HEK293 (cell line): ENCODE results near the gene PRTFDC1.
A peak's percentile ranks its signal among the peaks of the same experiment; 100 is the strongest.

ENCODE experiments used
- CTCF ChIA-PET: fragments of 350-600 bp; formaldehyde crosslinking; extraction: SDS; loops from one replicate; lab custom pipeline; 2021; ENCODE audit warnings: antibody characterized with exemption; lab: Yijun Ruan, JAX
- POLR2A ChIA-PET: fragments of 300-600 bp; formaldehyde crosslinking; extraction: SDS; loops from one replicate; lab custom pipeline; 2020; ENCODE audit warnings: antibody characterized with exemption, inconsistent platforms; lab: Yijun Ruan, JAX
- H3K27ac ChIP-seq: fragments of 200-500 bp; sonication (Bioruptor generic); 2 replicates; pipeline ENCODE4 v1.5.1; 2014; ENCODE audit warnings: low read depth, low read length, control low read depth, inconsistent platforms; ENCODE audit errors: extremely low read depth
- H3K36me3 ChIP-seq, 2 experiments: fragments of 200-500 bp in 1 of 2; sonication (Bioruptor generic) in 1 of 2; 1 replicate in 1 of 2; 2 replicates in 1 of 2; pipeline ENCODE4 v1.5.1; 2014 to 2017; ENCODE audit warnings: inconsistent platforms in 2 of 2, low read length in 2 of 2; ENCODE audit not compliant: control insufficient read depth in 2 of 2, insufficient read depth in 1 of 2
- H3K4me1 ChIP-seq: fragments of 200-500 bp; sonication (Bioruptor generic); 2 replicates; pipeline ENCODE4 v1.5.1; 2014; ENCODE audit warnings: mild to moderate bottlenecking, low read length, inconsistent platforms; ENCODE audit not compliant: control insufficient read depth, insufficient read depth
- H3K4me3 ChIP-seq: 2 replicates; pipeline ENCODE4 v1.5.1; 2011; ENCODE audit warnings: low read depth, mild to moderate bottlenecking, control low read depth, low read length, moderate library complexity
- H3K9me3 ChIP-seq: fragments of 200-500 bp; sonication (Bioruptor generic); 2 replicates; pipeline ENCODE4 v1.5.1; 2014; ENCODE audit warnings: low read depth, low read length, inconsistent platforms; ENCODE audit not compliant: control insufficient read depth, insufficient read depth
- EGR2 ChIP-seq: fragments of 450-650 bp; formaldehyde crosslinking; IDR thresholded peaks from 2 replicates; pipeline ENCODE4 v1.5.1; 2016; ENCODE audit warnings: low read depth, missing biosample characterization, missing genetic modification characterization
- FEZF1 ChIP-seq: fragments of 450-650 bp; formaldehyde crosslinking; IDR thresholded peaks from 2 replicates; pipeline ENCODE4 v1.5.1; 2016; ENCODE audit warnings: missing biosample characterization, missing genetic modification characterization
- HOXD13 ChIP-seq: sonication (generic); formaldehyde crosslinking; IDR thresholded peaks from 2 replicates; pipeline ENCODE4 v1.8.0; 2022; ENCODE audit warnings: missing genetic modification reagents, borderline replicate concordance
- KLF10 ChIP-seq: fragments of 450-650 bp; IDR thresholded peaks from 2 replicates; pipeline ENCODE4 v1.5.1; 2018; ENCODE audit warnings: missing biosample characterization, mild to moderate bottlenecking, missing genetic modification characterization
- KLF17 ChIP-seq: fragments of 450-650 bp; formaldehyde crosslinking; IDR thresholded peaks from 2 replicates; pipeline ENCODE4 v1.5.1; 2016; ENCODE audit warnings: missing biosample characterization, missing genetic modification characterization
- KLF8 ChIP-seq: fragments of 450-650 bp; formaldehyde crosslinking; IDR thresholded peaks from 2 replicates; pipeline ENCODE4 v1.5.1; 2016; ENCODE audit warnings: missing biosample characterization, missing genetic modification characterization
- OSR2 ChIP-seq: fragments of 450-650 bp; formaldehyde crosslinking; IDR thresholded peaks from 2 replicates; pipeline ENCODE4 v1.5.1; 2016; ENCODE audit warnings: missing biosample characterization, missing genetic modification characterization
- PRDM2 ChIP-seq: fragments of 450-650 bp; formaldehyde crosslinking; IDR thresholded peaks from 2 replicates; pipeline ENCODE4 v1.5.1; 2016; ENCODE audit warnings: missing biosample characterization, missing genetic modification characterization, borderline replicate concordance
- SCRT2 ChIP-seq: fragments of 450-650 bp; formaldehyde crosslinking; IDR thresholded peaks from 2 replicates; pipeline ENCODE4 v1.5.1; 2016; ENCODE audit warnings: missing biosample characterization, missing genetic modification characterization
- SP7 ChIP-seq: fragments of 450-650 bp; formaldehyde crosslinking; IDR thresholded peaks from 2 replicates; pipeline ENCODE4 v1.5.1; 2016; ENCODE audit warnings: missing biosample characterization, missing genetic modification characterization
- WT1 ChIP-seq: fragments of 450-650 bp; formaldehyde crosslinking; IDR thresholded peaks from 2 replicates; pipeline ENCODE4 v1.5.1; 2016; ENCODE audit warnings: missing biosample characterization, missing genetic modification characterization
- YY1 ChIP-seq: fragments of 450-650 bp; formaldehyde crosslinking; IDR thresholded peaks from 2 replicates; pipeline ENCODE4 v1.5.1; 2018; ENCODE audit warnings: missing biosample characterization, missing genetic modification characterization
- ZEB2 ChIP-seq: fragments of 450-650 bp; formaldehyde crosslinking; IDR thresholded peaks from 2 replicates; pipeline ENCODE4 v1.5.1; 2016; ENCODE audit warnings: missing biosample characterization, missing genetic modification characterization
- ZFP41 ChIP-seq: fragments of 450-650 bp; formaldehyde crosslinking; IDR thresholded peaks from 2 replicates; pipeline ENCODE4 v1.5.1; 2016; ENCODE audit warnings: missing biosample characterization, missing genetic modification characterization, borderline replicate concordance
- ZFP69B ChIP-seq: fragments of 450-650 bp; formaldehyde crosslinking; IDR thresholded peaks from 2 replicates; pipeline ENCODE4 v1.5.1; 2016; ENCODE audit warnings: missing biosample characterization, missing genetic modification characterization
- ZNF138 ChIP-seq: fragments of 450-650 bp; formaldehyde crosslinking; IDR thresholded peaks from 2 replicates; pipeline ENCODE4 v1.5.1; 2016; ENCODE audit warnings: missing biosample characterization, missing genetic modification characterization, borderline replicate concordance
- ZNF184 ChIP-seq: fragments of 450-650 bp; IDR thresholded peaks from 2 replicates; pipeline ENCODE4 v1.5.1; 2018; ENCODE audit warnings: missing biosample characterization, mild to moderate bottlenecking, missing genetic modification characterization
- ZNF211 ChIP-seq: fragments of 450-650 bp; formaldehyde crosslinking; IDR thresholded peaks from 2 replicates; pipeline ENCODE4 v1.5.1; 2016; ENCODE audit warnings: low read depth, missing biosample characterization, missing genetic modification characterization
- ZNF214 ChIP-seq: fragments of 450-650 bp; formaldehyde crosslinking; IDR thresholded peaks from 2 replicates; pipeline ENCODE4 v1.5.1; 2017; ENCODE audit warnings: missing biosample characterization, mild to moderate bottlenecking, missing genetic modification characterization, borderline replicate concordance
- ZNF223 ChIP-seq: fragments of 450-650 bp; formaldehyde crosslinking; IDR thresholded peaks from 2 replicates; pipeline ENCODE4 v1.5.1; 2016; ENCODE audit warnings: missing biosample characterization, missing genetic modification characterization
- ZNF37A ChIP-seq: fragments of 450-650 bp; IDR thresholded peaks from 2 replicates; pipeline ENCODE4 v1.5.1; 2018; ENCODE audit warnings: missing biosample characterization, missing genetic modification characterization
- ZNF394 ChIP-seq: fragments of 450-650 bp; formaldehyde crosslinking; IDR thresholded peaks from 2 replicates; pipeline ENCODE4 v1.5.1; 2016; ENCODE audit warnings: missing biosample characterization, missing genetic modification characterization, mild to moderate bottlenecking, moderate library complexity, borderline replicate concordance
- ZNF416 ChIP-seq: fragments of 450-650 bp; formaldehyde crosslinking; IDR thresholded peaks from 2 replicates; pipeline ENCODE4 v1.5.1; 2016; ENCODE audit warnings: missing biosample characterization, missing genetic modification characterization
- ZNF530 ChIP-seq: fragments of 450-650 bp; formaldehyde crosslinking; IDR thresholded peaks from 2 replicates; pipeline ENCODE4 v1.5.1; 2016; ENCODE audit warnings: low read depth, missing biosample characterization, missing genetic modification characterization
- ZNF549 ChIP-seq: fragments of 450-650 bp; IDR thresholded peaks from 2 replicates; pipeline ENCODE4 v1.5.1; 2018; ENCODE audit warnings: missing biosample characterization, missing genetic modification characterization, mild to moderate bottlenecking, inconsistent platforms, moderate library complexity
- ZNF600 ChIP-seq: fragments of 450-650 bp; formaldehyde crosslinking; IDR thresholded peaks from 2 replicates; pipeline ENCODE4 v1.5.1; 2016; ENCODE audit warnings: missing biosample characterization, missing genetic modification characterization
- ZNF701 ChIP-seq: fragments of 450-650 bp; formaldehyde crosslinking; IDR thresholded peaks from 2 replicates; pipeline ENCODE4 v1.5.1; 2016; ENCODE audit warnings: missing biosample characterization, missing genetic modification characterization
- ZNF792 ChIP-seq: fragments of 450-650 bp; formaldehyde crosslinking; IDR thresholded peaks from 2 replicates; pipeline ENCODE4 v1.5.1; 2016; ENCODE audit warnings: missing biosample characterization, missing genetic modification characterization
- ZSCAN18 ChIP-seq: fragments of 450-650 bp; formaldehyde crosslinking; IDR thresholded peaks from 2 replicates; pipeline ENCODE4 v1.5.1; 2016; ENCODE audit warnings: missing biosample characterization, missing genetic modification characterization
- ZSCAN30 ChIP-seq: fragments of 450-650 bp; IDR thresholded peaks from 2 replicates; pipeline ENCODE4 v1.5.1; 2018; ENCODE audit warnings: missing biosample characterization, mild to moderate bottlenecking, missing genetic modification characterization, moderate library complexity

PRTFDC1 gene

GRCh38 chr10:24902400-24902728, 50.0 kb downstream of the PRTFDC1 start:
- Histone ChIP-seq H3K27ac (no peak overlapping the region), H3K36me3 (no peaks in the 10 kb centered on the region), H3K4me3 (no peak overlapping the region), H3K9me3 (no peaks in the 10 kb centered on the region), H3K4me1 (0 out of 2 replicates have a peak, but pooled peaks cover 1% of the 10 kb centered on the region)
- no peak for TF ChIP-seq HOXD13 (CRISPR knock-in tag)
- no peak for TF ChIP-seq PRDM2
- no peak for TF ChIP-seq ZSCAN18 (tag by site-specific recombination)
- TF ChIP-seq ZSCAN30 = no peak
- TF ChIP-seq ZNF184 (tag by site-specific recombination) = no peak
- TF ChIP-seq YY1 (tag by site-specific recombination) = no peak
- TF ChIP-seq ZNF394 (tag by site-specific recombination) = no peak
- TF ChIP-seq OSR2 (tag by site-specific recombination) = no peak
- TF ChIP-seq ZNF37A = no peak
- TF ChIP-seq ZNF549 = no peak
- no peak for TF ChIP-seq ZNF792 (tag by site-specific recombination)
- TF ChIP-seq ZNF214 (tag by site-specific recombination) = no peak
- TF ChIP-seq ZNF223 (tag by site-specific recombination) = no peak
- no peak for TF ChIP-seq EGR2 (tag by site-specific recombination)
- TF ChIP-seq ZNF138 (tag by site-specific recombination) = no peak
- TF ChIP-seq ZFP41 (tag by site-specific recombination) = no peak
- no peak for TF ChIP-seq ZNF701 (tag by site-specific recombination)
- no peak for TF ChIP-seq ZNF530 (tag by site-specific recombination)
- TF ChIP-seq ZNF211 (tag by site-specific recombination) = no peak
- no peak for TF ChIP-seq ZNF416 (tag by site-specific recombination)
- ChIA-PET POLR2A (no interaction called here), CTCF (no interaction called here)

GRCh38 chr10:24901686-24902399, 50.6 kb downstream of the PRTFDC1 start:
- POLR2A ChIA-PET = no interaction called here
- no peak overlapping the region for H3K27ac ChIP-seq
- CTCF ChIA-PET = no interaction called here
- no peaks in the 10 kb centered on the region for H3K36me3 ChIP-seq
- 0 out of 2 replicates have a peak, but pooled peaks cover 4% of the 10 kb centered on the region for H3K4me1 ChIP-seq
- no peak overlapping the region for H3K4me3 ChIP-seq
- H3K9me3 ChIP-seq = no peaks in the 10 kb centered on the region
- TF ChIP-seq KLF8 = 0 out of 2 replicates have a peak, but pooled peaks have one; percentile 20
- peak; percentile 61 for TF ChIP-seq SP7 (tag by site-specific recombination)
- TF ChIP-seq ZFP69B (tag by site-specific recombination) = peak; percentile 56; the same call in 1 of the 2 replicates
- 0 out of 2 replicates have a peak, but pooled peaks have one; percentile 35 for TF ChIP-seq KLF10
- 0 out of 2 replicates have a peak, but pooled peaks have one; percentile 28 for TF ChIP-seq ZEB2
- peak; percentile 85 for TF ChIP-seq FEZF1
- peak; percentile 44; the same call in 1 of the 2 replicates for TF ChIP-seq SCRT2 (tag by site-specific recombination)
- 0 out of 2 replicates have a peak, but pooled peaks have one; percentile 39 for TF ChIP-seq KLF17 (tag by site-specific recombination)
- peak; percentile 14; the same call in 1 of the 2 replicates for TF ChIP-seq WT1
- TF ChIP-seq ZNF600 (tag by site-specific recombination) = peak; percentile 70; the same call in 1 of the 2 replicates
